Colonic mucosa (tissue), 4 donors: Measurements from ENCODE around the gene POLR3GL. TPM values are rescaled to one million over a fixed set of nuclear protein-coding genes. Genes with fewer than 3 reads are reported as not detected.
A peak's percentile ranks its signal among the peaks of the same experiment; 100 is the strongest.

Source experiments
- DNase-seq: peaks from one replicate; pipeline ENCODE4 v3.0.0-alpha.2; 2020
- H3K27ac ChIP-seq: fragments of 200-600 bp; one replicate; pipeline ENCODE4 v1.8.0; 2021
- H3K27me3 ChIP-seq: fragments of 200-600 bp; one replicate; pipeline ENCODE4 v1.8.0; 2021
- H3K36me3 ChIP-seq: fragments of 200-600 bp; one replicate; pipeline ENCODE4 v1.8.0; 2021
- H3K4me1 ChIP-seq: fragments of 200-600 bp; one replicate; pipeline ENCODE4 v1.8.0; 2021; ENCODE audit warnings: mild to moderate bottlenecking
- H3K4me3 ChIP-seq: fragments of 200-600 bp; one replicate; pipeline ENCODE4 v1.8.0; 2021
- H3K9ac ChIP-seq, 2 donors: one replicate each; pipeline ENCODE4 v1.7.0; 2013; ENCODE audit warnings: control low read depth in 2 of 2, low read depth in 2 of 2, low read length in 2 of 2
- H3K9me3 ChIP-seq: fragments of 200-600 bp; one replicate; pipeline ENCODE4 v1.8.0; 2021
- intact Hi-C: fragments of 100-400 bp; cut with DNase I; formaldehyde crosslinking; loops from one replicate; pipeline ENCODE4 v1.14.1; 2022
- total RNA-seq, 2 donors: library from RNA; stranded (reverse); fragmentation: NEBNext Ultra II Directional in 1 of 2; extraction: Animal tissue kit (Norgen Biotek cat#: 25700) in 1 of 2; gene quantifications; one replicate each; pipeline ENCODE4 v1.2.1, GENCODE V29; 2021
- TF ChIP-seq, protein P1 (sequence below): fragments of 200-600 bp; IDR thresholded peaks from one replicate; pipeline ENCODE4 v1.8.0; 2022; ENCODE audit warnings: antibody characterized with exemption, mild to moderate bottlenecking
- donor health status: healthy.
- donor health status: DM: no; HTN: no; CAD: no.
- donor health status: DM: no; HTN: no; CAD: no.

The POLR3GL gene
- total RNA-seq, 2 donors from 2014 or later: 12.6 to 16.1 TPM

DNA sequence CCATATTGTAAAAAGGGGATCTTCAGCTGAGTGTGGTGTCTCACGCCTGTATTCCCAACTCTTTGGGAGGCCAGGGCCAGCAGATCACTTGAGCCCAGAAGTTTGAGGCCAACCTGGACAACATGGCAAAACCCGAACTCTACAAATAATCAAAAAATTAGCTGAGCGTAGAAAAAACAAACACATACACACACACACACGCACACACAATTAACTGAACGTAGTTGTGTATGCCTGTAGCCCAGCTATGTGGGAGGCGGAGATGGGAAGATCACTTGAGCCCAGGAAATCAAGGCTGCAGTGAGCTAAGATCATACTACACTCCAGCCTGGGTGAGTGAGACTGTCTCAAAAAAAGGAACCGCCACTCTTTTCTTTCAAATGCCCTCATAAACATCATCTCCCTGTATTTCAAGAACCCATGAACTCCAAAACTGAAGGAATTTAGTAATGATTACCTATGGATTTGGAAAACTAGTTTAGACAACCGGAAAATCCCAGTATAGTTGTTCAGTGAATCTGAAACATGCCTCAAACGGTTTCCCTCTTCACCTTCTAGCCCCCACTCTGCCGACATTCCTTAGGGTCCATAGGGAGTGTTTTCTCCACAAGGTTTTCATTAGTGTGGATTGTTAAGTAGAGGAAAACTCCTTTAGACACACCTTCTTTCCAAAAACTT, 27.4 kb downstream of the POLR3GL start:
- H3K4me3 ChIP-seq: no peak overlapping the region
- DNase-seq: no peak
- H3K27ac ChIP-seq: peak overlapping the region; percentile 94
- no peaks in the 10 kb centered on the region for H3K9me3 ChIP-seq
- TF ChIP-seq, protein P1, sequence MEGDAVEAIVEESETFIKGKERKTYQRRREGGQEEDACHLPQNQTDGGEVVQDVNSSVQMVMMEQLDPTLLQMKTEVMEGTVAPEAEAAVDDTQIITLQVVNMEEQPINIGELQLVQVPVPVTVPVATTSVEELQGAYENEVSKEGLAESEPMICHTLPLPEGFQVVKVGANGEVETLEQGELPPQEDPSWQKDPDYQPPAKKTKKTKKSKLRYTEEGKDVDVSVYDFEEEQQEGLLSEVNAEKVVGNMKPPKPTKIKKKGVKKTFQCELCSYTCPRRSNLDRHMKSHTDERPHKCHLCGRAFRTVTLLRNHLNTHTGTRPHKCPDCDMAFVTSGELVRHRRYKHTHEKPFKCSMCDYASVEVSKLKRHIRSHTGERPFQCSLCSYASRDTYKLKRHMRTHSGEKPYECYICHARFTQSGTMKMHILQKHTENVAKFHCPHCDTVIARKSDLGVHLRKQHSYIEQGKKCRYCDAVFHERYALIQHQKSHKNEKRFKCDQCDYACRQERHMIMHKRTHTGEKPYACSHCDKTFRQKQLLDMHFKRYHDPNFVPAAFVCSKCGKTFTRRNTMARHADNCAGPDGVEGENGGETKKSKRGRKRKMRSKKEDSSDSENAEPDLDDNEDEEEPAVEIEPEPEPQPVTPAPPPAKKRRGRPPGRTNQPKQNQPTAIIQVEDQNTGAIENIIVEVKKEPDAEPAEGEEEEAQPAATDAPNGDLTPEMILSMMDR: no peak
- H3K4me1 ChIP-seq: no peaks in the 10 kb centered on the region
- peaks cover 9% of the 10 kb centered on the region for H3K36me3 ChIP-seq
- H3K9ac ChIP-seq: peak overlapping the region in 1 of 2 donors; percentile 38
- intact Hi-C loops: no loop called here
- no peaks in the 10 kb centered on the region for H3K27me3 ChIP-seq

GRCh38 chr1:145992502-145992936, 28.0 kb downstream of the POLR3GL start:
- H3K9me3 ChIP-seq: no peaks in the 10 kb centered on the region
- DNase-seq: peak; percentile 29
- TF ChIP-seq, protein P1: no peak
- intact Hi-C loops: no loop called here
- peaks cover 9% of the 10 kb centered on the region for H3K36me3 ChIP-seq
- no peaks in the 10 kb centered on the region for H3K4me1 ChIP-seq
- H3K27me3 ChIP-seq: no peaks in the 10 kb centered on the region
- peak overlapping the region; percentile 45 to 100 for H3K9ac ChIP-seq
- H3K27ac ChIP-seq: peak overlapping the region; percentile 94
- peak overlapping the region; percentile 79 for H3K4me3 ChIP-seq

DNA sequence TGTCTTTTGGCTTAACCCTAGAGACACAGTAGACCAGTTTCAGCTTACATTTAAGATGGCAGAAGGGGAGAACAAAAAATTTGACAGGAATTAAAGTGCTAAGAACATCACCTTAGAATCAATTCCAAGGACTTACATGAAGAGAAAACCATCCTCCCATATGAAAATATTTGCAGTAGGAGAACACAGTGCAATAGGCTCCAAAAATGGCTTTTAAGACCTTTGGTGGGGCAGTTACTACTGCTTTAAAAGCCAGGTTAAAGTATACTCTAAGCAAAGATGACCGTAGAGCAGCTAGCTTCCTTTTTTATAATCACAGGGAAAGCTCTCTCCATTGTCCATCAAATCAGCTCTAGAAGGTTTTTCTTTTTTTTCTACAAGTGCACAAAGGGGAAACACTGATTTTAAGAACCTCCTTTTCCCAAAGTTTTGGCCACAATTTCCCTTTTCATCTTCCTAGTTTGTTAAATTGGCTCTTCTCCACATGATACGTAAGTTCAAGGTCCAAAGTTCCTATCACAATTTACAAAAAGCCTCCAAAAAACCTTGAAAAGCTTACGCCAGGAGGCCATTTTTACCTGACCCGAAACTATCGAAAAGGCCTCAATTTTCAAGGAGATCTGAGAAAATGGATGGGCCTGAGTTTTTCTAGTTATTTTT, 28.6 kb downstream of the POLR3GL start:
- Histone ChIP-seq H3K9me3 (no peaks in the 10 kb centered on the region), H3K9ac (peak overlapping the region; percentile 45 to 100), H3K27ac (peak overlapping the region; percentile 94), H3K27me3 (no peaks in the 10 kb centered on the region), H3K4me1 (peaks cover 4% of the 10 kb centered on the region), H3K36me3 (peaks cover 9% of the 10 kb centered on the region), H3K4me3 (peak overlapping the region; percentile 79)
- intact Hi-C loops: no loop called here
- TF ChIP-seq, protein P1: no peak
- no peak for DNase-seq

DNA sequence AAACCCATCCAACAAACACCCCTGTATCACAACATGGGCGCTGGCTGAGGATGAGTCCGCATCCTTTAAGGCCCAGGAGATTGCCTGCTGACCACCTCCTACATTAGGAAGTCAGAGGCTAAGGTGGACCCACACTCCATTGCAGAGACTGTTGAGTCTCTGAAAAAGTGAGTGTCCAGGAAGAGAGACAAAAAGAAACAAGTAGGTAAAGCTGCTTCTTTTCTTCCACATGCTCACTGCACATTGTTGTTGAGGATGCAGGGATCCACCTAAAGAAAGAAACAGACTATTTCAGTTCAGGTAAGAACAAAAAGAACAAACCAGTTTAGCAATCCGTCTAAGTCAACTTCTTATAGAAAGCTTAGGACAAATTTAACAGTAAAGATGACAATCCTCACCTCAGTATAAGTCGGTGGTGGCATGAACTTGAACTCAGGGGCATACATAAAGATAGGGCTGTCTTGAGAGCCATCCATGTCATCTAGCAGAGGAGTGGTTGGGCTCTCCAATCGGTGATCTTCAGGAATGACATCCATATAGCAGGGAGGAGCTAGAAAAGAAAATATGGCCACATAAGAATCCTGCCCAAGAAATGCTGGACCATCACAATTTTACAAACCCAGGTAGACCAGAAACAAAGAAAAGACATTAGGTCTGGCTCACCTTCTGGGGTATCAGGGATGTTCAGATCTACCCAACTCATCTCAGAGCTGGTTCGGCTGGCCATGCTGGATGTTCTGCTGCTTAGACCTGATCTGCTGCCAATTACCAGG, 29.3 kb downstream of the POLR3GL start:
- no peaks in the 10 kb centered on the region for H3K9me3 ChIP-seq
- peak overlapping the region; percentile 84 to 100 for H3K9ac ChIP-seq
- H3K27me3 ChIP-seq: no peaks in the 10 kb centered on the region
- peak overlapping the region; percentile 79 for H3K4me3 ChIP-seq
- H3K36me3 ChIP-seq: peaks cover 9% of the 10 kb centered on the region
- intact Hi-C loops: no loop called here
- H3K4me1 ChIP-seq: peaks cover 8% of the 10 kb centered on the region
- peak overlapping the region; percentile 94 for H3K27ac ChIP-seq
- TF ChIP-seq, protein P1: no peak
- DNase-seq: no peak

DNA sequence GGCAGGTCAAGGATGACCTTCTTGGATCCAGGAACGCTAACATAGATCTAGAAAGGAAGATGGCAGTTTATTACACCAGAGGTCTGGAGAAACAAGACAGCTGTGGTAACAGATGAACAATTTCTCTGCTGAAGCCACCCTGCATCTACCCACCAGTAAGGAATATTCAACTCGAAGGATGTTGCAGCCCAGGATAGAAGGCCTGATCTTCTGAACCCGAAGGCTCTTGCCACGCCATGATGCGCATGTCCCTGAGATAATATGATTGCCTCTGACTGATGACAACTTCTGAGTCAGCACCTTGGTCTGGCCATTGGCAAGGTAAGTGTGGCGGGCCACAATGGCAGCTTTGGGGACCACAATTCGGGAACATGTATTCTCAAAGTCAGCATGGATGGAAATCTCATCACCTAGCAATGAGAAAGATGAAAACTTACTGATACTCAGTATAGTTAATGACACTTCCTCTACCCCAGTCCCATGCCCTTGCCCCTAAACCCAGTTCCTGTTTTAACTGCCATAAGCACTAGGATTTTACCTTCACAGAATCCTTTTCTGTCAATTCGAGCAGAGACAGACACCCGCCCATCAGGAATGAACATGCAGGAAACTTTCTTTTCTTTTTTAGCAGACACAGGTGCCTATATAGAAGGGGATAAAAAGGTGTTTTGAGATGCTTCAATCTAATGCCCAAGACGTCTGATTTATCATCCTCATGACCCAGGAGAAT, 30.1 kb downstream of the POLR3GL start:
- Histone ChIP-seq H3K9me3 (no peaks in the 10 kb centered on the region), H3K27ac (peak overlapping the region; percentile 94), H3K4me1 (peaks cover 8% of the 10 kb centered on the region), H3K36me3 (peaks cover 9% of the 10 kb centered on the region), H3K27me3 (no peaks in the 10 kb centered on the region), H3K9ac (peak overlapping the region; percentile 84 to 100), H3K4me3 (peak overlapping the region; percentile 79)
- TF ChIP-seq, protein P1: no peak
- intact Hi-C loops: no loop called here
- DNase-seq: no peak
